IMR-90 (cell line): ENCODE data around the gene CYP46A1. TPM values are rescaled to one million over a fixed set of nuclear protein-coding genes. Genes with fewer than 3 reads are reported as not detected.

Experiments
- ATAC-seq: fragments of 200-7000 bp; cut with Tn5 transposase; 2 replicates; pipeline ENCODE4 v1.9.1; 2020; ENCODE audit warnings: low read depth, mild to moderate bottlenecking, moderate library complexity
- BruUV-seq: library from RNA; stranded (reverse); fragments of 400-500 nt; replicated peaks from 2 replicates; lab custom pipeline; 2021; lab: Mats Ljungman, UMichigan
- CTCF ChIA-PET: fragments of 300-600 bp; formaldehyde crosslinking; extraction: SDS; loops from one replicate; lab custom pipeline; 2021; ENCODE audit warnings: antibody characterized with exemption; lab: Yijun Ruan, JAX
- POLR2A ChIA-PET: fragments of 300-600 bp; sonication (Branson Sonifier 250); formaldehyde crosslinking; loops from one replicate; lab custom pipeline; 2022; ENCODE audit warnings: antibody characterized with exemption; ENCODE audit not compliant: unreplicated experiment; lab: Charles Lee
- DNase-seq: peaks from one replicate; pipeline ENCODE4 v3.0.0; 2013
- H2AFZ ChIP-seq: replicated peaks from 2 replicates; pipeline ENCODE3; 2013; ENCODE audit warnings: low read length, mild to moderate bottlenecking; ENCODE audit not compliant: poor library complexity
- H2AK5ac ChIP-seq: 2 replicates; pipeline ENCODE4 v1.6.1; 2013; ENCODE audit warnings: low read depth, low read length, inconsistent platforms
- H2AK9ac ChIP-seq: replicated peaks from 2 replicates; pipeline ENCODE3; 2013; ENCODE audit warnings: mild to moderate bottlenecking, low read depth, low read length, moderate library complexity; ENCODE audit not compliant: poor library complexity
- H2BK120ac ChIP-seq: 2 replicates; pipeline ENCODE4 v1.6.1; 2013; ENCODE audit warnings: low read depth, low read length, inconsistent platforms
- H2BK15ac ChIP-seq: 3 replicates; pipeline ENCODE4 v1.6.1; 2013; ENCODE audit warnings: low read depth, low read length, inconsistent platforms
- H2BK20ac ChIP-seq: 2 replicates; pipeline ENCODE4 v1.6.1; 2013; ENCODE audit warnings: low read depth, mild to moderate bottlenecking, inconsistent platforms, low read length, moderate library complexity
- H2BK5ac ChIP-seq: 2 replicates; pipeline ENCODE4 v1.6.1; 2013; ENCODE audit warnings: mild to moderate bottlenecking, low read depth, low read length, inconsistent platforms; ENCODE audit not compliant: poor library complexity, severe bottlenecking
- H3K14ac ChIP-seq: replicated peaks from 2 replicates; pipeline ENCODE4 v1.6.1; 2013; ENCODE audit warnings: low read depth, low read length, inconsistent platforms
- H3K18ac ChIP-seq: 2 replicates; pipeline ENCODE4 v1.6.1; 2013; ENCODE audit warnings: low read depth, low read length, control low read depth
- H3K23ac ChIP-seq: 2 replicates; pipeline ENCODE4 v1.6.1; 2013; ENCODE audit warnings: low read depth, low read length, inconsistent platforms
- H3K27ac ChIP-seq: 2 replicates; pipeline ENCODE4 v1.5.1; 2013; ENCODE audit warnings: mild to moderate bottlenecking, control low read depth, low read length; ENCODE audit not compliant: insufficient read depth
- H3K27me3 ChIP-seq: 2 replicates; pipeline ENCODE4 v1.6.1; 2013; ENCODE audit warnings: low read length; ENCODE audit not compliant: control insufficient read depth, insufficient read depth
- H3K36me3 ChIP-seq: 2 replicates; pipeline ENCODE4 v1.6.1; 2013; ENCODE audit warnings: low read length, mixed read lengths; ENCODE audit not compliant: control insufficient read depth, insufficient read depth
- H3K4ac ChIP-seq: 2 replicates; pipeline ENCODE4 v1.6.1; 2013; ENCODE audit warnings: low read depth, low read length, inconsistent platforms
- H3K4me1 ChIP-seq: 2 replicates; pipeline ENCODE4 v1.6.1; 2013; ENCODE audit warnings: low read length, mixed read lengths; ENCODE audit not compliant: control insufficient read depth, insufficient read depth
- H3K4me2 ChIP-seq: 2 replicates; pipeline ENCODE4 v1.6.1; 2013; ENCODE audit warnings: low read depth, mild to moderate bottlenecking, control low read depth, low read length, moderate library complexity
- H3K4me3 ChIP-seq: 2 replicates; pipeline ENCODE4 v1.5.1; 2013; ENCODE audit warnings: low read depth, mild to moderate bottlenecking, control low read depth, low read length, moderate library complexity; ENCODE audit not compliant: insufficient read depth
- H3K56ac ChIP-seq: 2 replicates; pipeline ENCODE4 v1.6.1; 2013; ENCODE audit warnings: low read length, inconsistent platforms; ENCODE audit not compliant: insufficient read depth; ENCODE audit errors: extremely low read depth
- H3K79me1 ChIP-seq, 2 experiments: 2 replicates each; pipeline ENCODE4 v1.6.1; 2013; ENCODE audit warnings: low read length in 2 of 2, inconsistent platforms in 1 of 2, low read depth in 1 of 2
- H3K9ac ChIP-seq: 2 replicates; pipeline ENCODE4 v1.6.1; 2013; ENCODE audit warnings: low read depth, low read length, control low read depth
- H3K9me1 ChIP-seq: 2 replicates; pipeline ENCODE4 v1.6.1; 2013; ENCODE audit warnings: low read length, inconsistent platforms; ENCODE audit not compliant: insufficient read depth
- H3K9me3 ChIP-seq: 2 replicates; pipeline ENCODE4 v1.6.1; 2013; ENCODE audit warnings: low read length; ENCODE audit not compliant: control insufficient read depth, insufficient read depth
- H4K20me1 ChIP-seq: 2 replicates; pipeline ENCODE4 v1.6.1; 2013; ENCODE audit warnings: low read length, inconsistent platforms; ENCODE audit not compliant: insufficient read depth
- H4K5ac ChIP-seq: 2 replicates; pipeline ENCODE4 v1.6.1; 2013; ENCODE audit warnings: mild to moderate bottlenecking, low read depth, low read length, control low read depth
- H4K8ac ChIP-seq, 2 experiments: 2 replicates each; pipeline ENCODE4 v1.6.1; 2013; ENCODE audit warnings: low read depth in 2 of 2, low read length in 2 of 2, control low read depth in 1 of 2, inconsistent platforms in 1 of 2
- H4K91ac ChIP-seq: 2 replicates; pipeline ENCODE4 v1.6.1; 2013; ENCODE audit warnings: low read depth, low read length, inconsistent platforms; ENCODE audit not compliant: insufficient read depth
- BHLHE40 ChIP-seq: fragments of 150-350 bp; IDR thresholded peaks from 2 replicates; pipeline ENCODE4 v1.6.1; 2016; ENCODE audit warnings: mild to moderate bottlenecking, low read depth, low read length
- CEBPB ChIP-seq: IDR thresholded peaks from 2 replicates; pipeline ENCODE4 v1.6.1; 2012; ENCODE audit warnings: low read depth, low read length, improper control_type of control experiment
- CHD1 ChIP-seq: IDR thresholded peaks from 2 replicates; pipeline ENCODE4 v1.6.1; 2012; ENCODE audit warnings: low read depth, low read length, improper control_type of control experiment
- FOS ChIP-seq: fragments of 150-350 bp; IDR thresholded peaks from 2 replicates; pipeline ENCODE4 v1.6.1; 2016; ENCODE audit warnings: low read depth, low read length
- MAFK ChIP-seq: IDR thresholded peaks from 2 replicates; pipeline ENCODE4 v1.6.1; 2012; ENCODE audit warnings: low read depth, low read length, improper control_type of control experiment
- MXI1 ChIP-seq: IDR thresholded peaks from 2 replicates; pipeline ENCODE4 v1.6.1; 2012; ENCODE audit warnings: low read depth, mild to moderate bottlenecking, low read length, moderate library complexity, borderline replicate concordance
- NFE2L2 ChIP-seq: fragments of 150-350 bp; IDR thresholded peaks from 2 replicates; pipeline ENCODE4 v1.6.1; 2016; ENCODE audit warnings: low read depth, mild to moderate bottlenecking, low read length
- RAD21 ChIP-seq: IDR thresholded peaks from 2 replicates; pipeline ENCODE4 v1.6.1; 2012; ENCODE audit warnings: low read length, improper control_type of control experiment
- RFX5 ChIP-seq: IDR thresholded peaks from 2 replicates; pipeline ENCODE4 v1.8.0; 2012; ENCODE audit warnings: low read depth, mild to moderate bottlenecking, low read length, moderate library complexity
- SMC3 ChIP-seq: fragments of 150-350 bp; IDR thresholded peaks from 2 replicates; pipeline ENCODE4 v1.6.1; 2016; ENCODE audit warnings: low read depth, mild to moderate bottlenecking, antibody characterized with exemption, low read length, moderate library complexity
- WGBS, 2 experiments: methylation state at CpG; one replicate each; pipeline versions ENCODE4 v1.1.5 to v1.1.7; 2013; ENCODE audit warnings: missing lambda C conversion rate in 2 of 2; ENCODE audit not compliant: insufficient read length in 1 of 2; ENCODE audit errors: extremely low coverage in 2 of 2; 5-methylcytosine and 5-hydroxymethylcytosine counted together
- dilution Hi-C: fragments of 300-500 bp; cut with HindIII; formaldehyde crosslinking; loops from one replicate; pipeline ENCODE4 v1.14.3; 2018; ENCODE audit warnings: low sequenced_read_pairs; ENCODE audit not compliant: unreplicated experiment
- in situ Hi-C: fragments of 300-500 bp; cut with MboI; formaldehyde crosslinking; loops from 3 replicates; pipeline ENCODE4 v1.14.3; 2019; ENCODE audit warnings: low sequenced_read_pairs, inconsistent platforms, mixed read lengths
- intact Hi-C: fragments of 100-400 bp; cut with micrococcal nuclease; formaldehyde crosslinking; loops from 2 replicates; pipeline ENCODE4 v1.10.0; 2022
- polyA plus RNA-seq, 3 experiments: library from polyadenylated mRNA; depleted of rRNA; stranded (reverse); fragments of >200 nt; gene quantifications; 2 replicates each; pipeline ENCODE4 v1.2.3, GENCODE V29; 2012; ENCODE audit warnings: low replicate concordance in 1 of 3
- total RNA-seq: library from RNA; depleted of rRNA; stranded (reverse); fragments of >200 nt; gene quantifications from 2 replicates; pipeline ENCODE4 v1.2.3, GENCODE V29; 2012
- TF ChIP-seq, protein P1 (sequence below): fragments of 150-350 bp; IDR thresholded peaks from 2 replicates; pipeline ENCODE4 v1.6.1; 2017; ENCODE audit warnings: mild to moderate bottlenecking, antibody characterized with exemption, low read length, low read depth
- TF ChIP-seq, protein P2 (sequence below): conservative IDR thresholded peaks from 2 replicates; pipeline ENCODE4 v1.5.1; 2012; ENCODE audit warnings: mild to moderate bottlenecking, low read depth, low read length, improper control_type of control experiment

Gene CYP46A1
- total and polyA plus RNA-seq, 2 of the 4 experiments (the other 2 are of a cell fraction): 0.18 to 0.31 TPM

DNA sequence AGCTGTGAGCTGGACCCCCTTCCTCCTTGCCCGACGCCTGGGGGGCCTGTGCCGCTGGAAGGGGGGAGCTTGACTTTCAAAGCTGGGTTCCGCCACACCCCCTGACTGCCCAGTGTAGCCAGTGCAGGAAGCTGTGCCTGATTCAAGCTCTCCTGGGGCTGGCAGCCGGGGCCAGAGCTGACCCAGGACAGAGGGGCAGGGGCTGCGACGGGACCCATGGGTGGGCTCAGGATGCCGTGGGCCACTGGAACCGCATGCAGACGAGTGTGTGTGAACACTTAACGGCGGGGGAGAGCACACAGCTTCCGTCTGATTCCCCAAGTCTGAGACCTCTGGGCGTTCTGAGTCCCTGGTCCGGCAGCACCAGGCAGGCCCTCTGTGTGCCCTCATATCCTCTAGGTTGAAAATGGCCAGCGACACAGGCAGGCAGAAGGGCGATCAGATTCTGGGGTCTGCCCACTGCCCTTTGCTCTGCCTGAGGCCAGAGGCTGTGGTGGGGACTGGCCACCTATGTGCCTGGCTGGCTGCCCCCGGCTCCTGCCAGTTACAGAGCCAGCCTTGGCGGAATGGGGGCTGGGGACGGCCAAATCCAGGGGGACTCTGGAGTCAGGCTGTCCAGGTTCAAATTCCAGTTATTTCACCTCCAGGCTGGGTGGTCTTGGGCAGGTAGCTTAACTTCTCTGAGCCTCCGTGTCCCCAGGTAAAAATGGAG lies 54.0 kb downstream of the CYP46A1 start:
- DNase-seq (no peak), ATAC-seq (peak; percentile 66)
- WGBS, 2 experiments: 73% methylated on average over 12 of the region's 21 CpGs; no CpG with 5 or more reads in 1 of the 2 experiments
- no peak overlapping the region for H2BK5ac ChIP-seq
- no peak overlapping the region; a peak in 2 of 4 replicates for H4K8ac ChIP-seq
- dilution Hi-C loops: no loop called here
- H2BK20ac ChIP-seq: no peak overlapping the region; the same call in 1 of the 2 replicates
- H3K4me3 ChIP-seq: peak overlapping the region; percentile 43
- no peaks in the 10 kb centered on the region for H3K27me3 ChIP-seq
- peak overlapping the region; percentile 73 for H3K4ac ChIP-seq
- peak overlapping the region; percentile 10; the same call in 1 of the 2 replicates for H3K14ac ChIP-seq
- H3K56ac ChIP-seq: no peak overlapping the region
- peak overlapping the region; percentile 57 for H2AK9ac ChIP-seq
- H3K23ac ChIP-seq: no peak overlapping the region
- peaks cover 10% of the 10 kb centered on the region for H3K9me1 ChIP-seq
- ChIA-PET POLR2A (no interaction called here), CTCF (interaction anchor here (0.6 kb wide), 1 partner anchor 351 kb away, joined by 5 read pairs; no protein-coding TSS in a partner anchor)
- no peaks in the 10 kb centered on the region for H3K36me3 ChIP-seq
- no peaks in the 10 kb centered on the region for H3K79me1 ChIP-seq
- no TSS peak for BruUV-seq
- H3K9ac ChIP-seq: peak overlapping the region; percentile 40
- H2AFZ ChIP-seq: peak overlapping the region; percentile 89
- intact Hi-C loops: no loop called here
- in situ Hi-C loops: no loop called here
- H2BK120ac ChIP-seq: peak overlapping the region; percentile 14
- no peak overlapping the region; the same call in 1 of the 2 replicates for H3K27ac ChIP-seq
- H4K91ac ChIP-seq: peak overlapping the region; percentile 64
- H2AK5ac ChIP-seq: peak overlapping the region; percentile 67; the same call in 1 of the 2 replicates
- 0 out of 3 replicates have a peak overlapping the region, but pooled peaks have one; percentile 28 for H2BK15ac ChIP-seq
- H3K18ac ChIP-seq: no peak overlapping the region; the same call in 1 of the 2 replicates
- peak overlapping the region; percentile 84 for H3K4me2 ChIP-seq
- H3K4me1 ChIP-seq: peaks cover 9% of the 10 kb centered on the region
- H3K9me3 ChIP-seq: no peaks in the 10 kb centered on the region
- no peaks in the 10 kb centered on the region for H4K20me1 ChIP-seq
- no peak overlapping the region for H4K5ac ChIP-seq
- TF ChIP-seq RFX5 (no peak), NFE2L2 (no peak), CHD1 (no peak), MXI1 (no peak), FOS (no peak), CEBPB (no peak), RAD21 (no peak), BHLHE40 (no peak), MAFK (no peak), SMC3 (no peak)
- TF ChIP-seq, protein P1, sequence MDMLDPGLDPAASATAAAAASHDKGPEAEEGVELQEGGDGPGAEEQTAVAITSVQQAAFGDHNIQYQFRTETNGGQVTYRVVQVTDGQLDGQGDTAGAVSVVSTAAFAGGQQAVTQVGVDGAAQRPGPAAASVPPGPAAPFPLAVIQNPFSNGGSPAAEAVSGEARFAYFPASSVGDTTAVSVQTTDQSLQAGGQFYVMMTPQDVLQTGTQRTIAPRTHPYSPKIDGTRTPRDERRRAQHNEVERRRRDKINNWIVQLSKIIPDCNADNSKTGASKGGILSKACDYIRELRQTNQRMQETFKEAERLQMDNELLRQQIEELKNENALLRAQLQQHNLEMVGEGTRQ: no peak
- TF ChIP-seq, protein P2, sequence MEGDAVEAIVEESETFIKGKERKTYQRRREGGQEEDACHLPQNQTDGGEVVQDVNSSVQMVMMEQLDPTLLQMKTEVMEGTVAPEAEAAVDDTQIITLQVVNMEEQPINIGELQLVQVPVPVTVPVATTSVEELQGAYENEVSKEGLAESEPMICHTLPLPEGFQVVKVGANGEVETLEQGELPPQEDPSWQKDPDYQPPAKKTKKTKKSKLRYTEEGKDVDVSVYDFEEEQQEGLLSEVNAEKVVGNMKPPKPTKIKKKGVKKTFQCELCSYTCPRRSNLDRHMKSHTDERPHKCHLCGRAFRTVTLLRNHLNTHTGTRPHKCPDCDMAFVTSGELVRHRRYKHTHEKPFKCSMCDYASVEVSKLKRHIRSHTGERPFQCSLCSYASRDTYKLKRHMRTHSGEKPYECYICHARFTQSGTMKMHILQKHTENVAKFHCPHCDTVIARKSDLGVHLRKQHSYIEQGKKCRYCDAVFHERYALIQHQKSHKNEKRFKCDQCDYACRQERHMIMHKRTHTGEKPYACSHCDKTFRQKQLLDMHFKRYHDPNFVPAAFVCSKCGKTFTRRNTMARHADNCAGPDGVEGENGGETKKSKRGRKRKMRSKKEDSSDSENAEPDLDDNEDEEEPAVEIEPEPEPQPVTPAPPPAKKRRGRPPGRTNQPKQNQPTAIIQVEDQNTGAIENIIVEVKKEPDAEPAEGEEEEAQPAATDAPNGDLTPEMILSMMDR: no peak
